Testis (tissue), 2 donors: ENCODE measurements around the gene CALML3.

Experiments used
- POLR2A ChIP-seq: fragments of 450-650 bp; IDR thresholded peaks from one replicate; pipeline ENCODE4 v1.6.1; 2017; ENCODE audit warnings: antibody characterized with exemption, mild to moderate bottlenecking, moderate library complexity
- TF ChIP-seq, protein P1 (sequence below), 3 experiments: fragments of 450-650 bp in 2 of 3; fragments of 200-600 bp in 1 of 3; sonication (generic) in 1 of 3; IDR thresholded peaks; one replicate each; pipeline ENCODE4 v1.5.1; 2016 to 2019; ENCODE audit warnings: antibody characterized with exemption in 3 of 3, mild to moderate bottlenecking in 2 of 3, moderate library complexity in 1 of 3

DNA sequence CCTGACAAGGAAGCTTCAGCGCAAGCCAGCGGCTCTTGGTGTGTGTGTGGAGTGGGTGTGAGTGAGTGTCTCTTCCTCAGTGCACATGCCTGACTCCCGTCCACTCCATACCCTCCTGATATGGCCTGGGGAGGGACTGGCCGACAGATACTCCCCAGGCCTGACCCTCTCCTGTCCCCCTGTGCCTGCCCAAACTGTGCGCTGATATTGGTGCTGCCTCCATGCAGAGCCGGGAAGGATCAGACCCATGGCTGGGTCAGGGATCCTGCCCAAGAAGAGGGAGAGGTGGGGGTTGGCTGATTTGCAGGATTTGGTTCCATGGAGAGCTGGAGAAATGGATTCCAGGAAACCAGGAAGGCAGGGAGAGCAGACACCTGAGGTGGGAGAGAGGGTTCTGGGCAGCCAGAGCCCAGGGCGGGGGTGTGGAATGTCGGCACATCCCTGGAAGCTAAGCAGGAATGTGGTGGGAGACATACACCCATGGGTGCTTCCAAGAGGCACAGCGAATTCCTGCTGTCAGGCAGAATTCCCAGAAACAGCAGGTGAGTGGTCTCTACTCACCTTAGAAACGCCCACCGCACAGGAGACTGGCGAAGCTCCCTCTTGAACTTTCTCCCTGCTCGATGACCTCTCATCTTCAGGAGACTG, 31.7 kb upstream of the CALML3 start:
- TF ChIP-seq, protein P1, sequence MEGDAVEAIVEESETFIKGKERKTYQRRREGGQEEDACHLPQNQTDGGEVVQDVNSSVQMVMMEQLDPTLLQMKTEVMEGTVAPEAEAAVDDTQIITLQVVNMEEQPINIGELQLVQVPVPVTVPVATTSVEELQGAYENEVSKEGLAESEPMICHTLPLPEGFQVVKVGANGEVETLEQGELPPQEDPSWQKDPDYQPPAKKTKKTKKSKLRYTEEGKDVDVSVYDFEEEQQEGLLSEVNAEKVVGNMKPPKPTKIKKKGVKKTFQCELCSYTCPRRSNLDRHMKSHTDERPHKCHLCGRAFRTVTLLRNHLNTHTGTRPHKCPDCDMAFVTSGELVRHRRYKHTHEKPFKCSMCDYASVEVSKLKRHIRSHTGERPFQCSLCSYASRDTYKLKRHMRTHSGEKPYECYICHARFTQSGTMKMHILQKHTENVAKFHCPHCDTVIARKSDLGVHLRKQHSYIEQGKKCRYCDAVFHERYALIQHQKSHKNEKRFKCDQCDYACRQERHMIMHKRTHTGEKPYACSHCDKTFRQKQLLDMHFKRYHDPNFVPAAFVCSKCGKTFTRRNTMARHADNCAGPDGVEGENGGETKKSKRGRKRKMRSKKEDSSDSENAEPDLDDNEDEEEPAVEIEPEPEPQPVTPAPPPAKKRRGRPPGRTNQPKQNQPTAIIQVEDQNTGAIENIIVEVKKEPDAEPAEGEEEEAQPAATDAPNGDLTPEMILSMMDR (IDR thresholded peaks at IDR 0.05), result no peak
- no peak for TF ChIP-seq POLR2A
